Measurements from ENCODE around the gene IL18BP.

- TF ChIP-seq, protein P1, sequence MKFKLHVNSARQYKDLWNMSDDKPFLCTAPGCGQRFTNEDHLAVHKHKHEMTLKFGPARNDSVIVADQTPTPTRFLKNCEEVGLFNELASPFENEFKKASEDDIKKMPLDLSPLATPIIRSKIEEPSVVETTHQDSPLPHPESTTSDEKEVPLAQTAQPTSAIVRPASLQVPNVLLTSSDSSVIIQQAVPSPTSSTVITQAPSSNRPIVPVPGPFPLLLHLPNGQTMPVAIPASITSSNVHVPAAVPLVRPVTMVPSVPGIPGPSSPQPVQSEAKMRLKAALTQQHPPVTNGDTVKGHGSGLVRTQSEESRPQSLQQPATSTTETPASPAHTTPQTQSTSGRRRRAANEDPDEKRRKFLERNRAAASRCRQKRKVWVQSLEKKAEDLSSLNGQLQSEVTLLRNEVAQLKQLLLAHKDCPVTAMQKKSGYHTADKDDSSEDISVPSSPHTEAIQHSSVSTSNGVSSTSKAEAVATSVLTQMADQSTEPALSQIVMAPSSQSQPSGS (CRISPR knock-in tag; IDR thresholded peaks at IDR 0.05): no peak
- TF ChIP-seq CCDC6 (CRISPR knock-in tag; IDR thresholded peaks at IDR 0.05) (no peak), IRF2 (CRISPR knock-in tag; IDR thresholded peaks at IDR 0.05) (no peak), SP1 (IDR thresholded peaks at IDR 0.05) (no peak), SP1 (CRISPR knock-in tag; IDR thresholded peaks at IDR 0.05) (no peak), TCF7 (IDR thresholded peaks at IDR 0.05; ENCODE audit: low read depth) (no peak), ELF4 (CRISPR knock-in tag; IDR thresholded peaks at IDR 0.05; ENCODE audit: borderline replicate concordance) (no peak), STAG1 (CRISPR knock-in tag; IDR thresholded peaks at IDR 0.05) (no peak), MAX (IDR thresholded peaks at IDR 0.05) (no peak), ZNF740 (CRISPR knock-in tag; IDR thresholded peaks at IDR 0.05) (no peak)
Observed at GRCh38 chr11:71977090-71977489, 21.6 kb upstream of the IL18BP start.
